ENCODE measurements around the gene ARMC9.

Gene ARMC9

DNA sequence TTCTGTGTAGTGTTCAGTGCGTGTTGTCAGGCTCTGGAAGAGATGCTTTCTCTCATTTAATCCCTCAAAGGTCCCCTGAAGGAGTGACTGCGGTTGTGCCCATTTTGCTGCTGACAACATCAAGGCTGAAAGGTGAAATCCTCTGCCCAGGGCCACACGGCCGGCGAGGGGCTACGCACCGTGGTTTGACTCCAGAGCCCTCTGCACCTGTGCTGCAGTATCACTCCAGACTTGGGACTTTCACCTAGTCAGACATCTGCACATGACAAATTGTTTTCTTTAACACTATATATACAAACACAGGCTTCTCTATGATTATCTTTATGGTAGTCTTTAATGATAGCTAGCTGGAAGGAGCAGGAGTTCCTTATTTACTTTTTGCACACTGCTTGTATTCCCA, 90.2 kb downstream of the ARMC9 start:
- TF ChIP-seq, protein P1, sequence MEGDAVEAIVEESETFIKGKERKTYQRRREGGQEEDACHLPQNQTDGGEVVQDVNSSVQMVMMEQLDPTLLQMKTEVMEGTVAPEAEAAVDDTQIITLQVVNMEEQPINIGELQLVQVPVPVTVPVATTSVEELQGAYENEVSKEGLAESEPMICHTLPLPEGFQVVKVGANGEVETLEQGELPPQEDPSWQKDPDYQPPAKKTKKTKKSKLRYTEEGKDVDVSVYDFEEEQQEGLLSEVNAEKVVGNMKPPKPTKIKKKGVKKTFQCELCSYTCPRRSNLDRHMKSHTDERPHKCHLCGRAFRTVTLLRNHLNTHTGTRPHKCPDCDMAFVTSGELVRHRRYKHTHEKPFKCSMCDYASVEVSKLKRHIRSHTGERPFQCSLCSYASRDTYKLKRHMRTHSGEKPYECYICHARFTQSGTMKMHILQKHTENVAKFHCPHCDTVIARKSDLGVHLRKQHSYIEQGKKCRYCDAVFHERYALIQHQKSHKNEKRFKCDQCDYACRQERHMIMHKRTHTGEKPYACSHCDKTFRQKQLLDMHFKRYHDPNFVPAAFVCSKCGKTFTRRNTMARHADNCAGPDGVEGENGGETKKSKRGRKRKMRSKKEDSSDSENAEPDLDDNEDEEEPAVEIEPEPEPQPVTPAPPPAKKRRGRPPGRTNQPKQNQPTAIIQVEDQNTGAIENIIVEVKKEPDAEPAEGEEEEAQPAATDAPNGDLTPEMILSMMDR (IDR thresholded peaks at IDR 0.05; ENCODE audit: insufficient read depth, low read length, poor library complexity, severe bottlenecking) = no peak
- no peak for DNase-seq (ENCODE audit: extremely low read depth, insufficient read length)
- Histone ChIP-seq H3K36me3 (ENCODE audit: control insufficient read depth, insufficient read depth, low read length) (peaks cover 3% of the 10 kb centered on the region), H3K27me3 (replicated peaks; ENCODE audit: control insufficient read depth, insufficient read depth, low read length) (no peaks in the 10 kb centered on the region), H3K4me3 (replicated peaks; ENCODE audit: low read depth, low read length) (no peak overlapping the region)

- H3K36me3 ChIP-seq (ENCODE audit: control insufficient read depth, insufficient read depth, low read length) = peaks cover 3% of the 10 kb centered on the region
- TF ChIP-seq, protein P1 (IDR thresholded peaks at IDR 0.05; ENCODE audit: insufficient read depth, low read length, poor library complexity, severe bottlenecking) = no peak
- no peak overlapping the region for H3K4me3 ChIP-seq (replicated peaks; ENCODE audit: low read depth, low read length)
- H3K27me3 ChIP-seq (replicated peaks; ENCODE audit: control insufficient read depth, insufficient read depth, low read length) = no peaks in the 10 kb centered on the region
- DNase-seq (ENCODE audit: extremely low read depth, insufficient read length) = no peak
Measured at GRCh38 chr2:231290321-231291015, 92.0 kb downstream of the ARMC9 start.

DNA sequence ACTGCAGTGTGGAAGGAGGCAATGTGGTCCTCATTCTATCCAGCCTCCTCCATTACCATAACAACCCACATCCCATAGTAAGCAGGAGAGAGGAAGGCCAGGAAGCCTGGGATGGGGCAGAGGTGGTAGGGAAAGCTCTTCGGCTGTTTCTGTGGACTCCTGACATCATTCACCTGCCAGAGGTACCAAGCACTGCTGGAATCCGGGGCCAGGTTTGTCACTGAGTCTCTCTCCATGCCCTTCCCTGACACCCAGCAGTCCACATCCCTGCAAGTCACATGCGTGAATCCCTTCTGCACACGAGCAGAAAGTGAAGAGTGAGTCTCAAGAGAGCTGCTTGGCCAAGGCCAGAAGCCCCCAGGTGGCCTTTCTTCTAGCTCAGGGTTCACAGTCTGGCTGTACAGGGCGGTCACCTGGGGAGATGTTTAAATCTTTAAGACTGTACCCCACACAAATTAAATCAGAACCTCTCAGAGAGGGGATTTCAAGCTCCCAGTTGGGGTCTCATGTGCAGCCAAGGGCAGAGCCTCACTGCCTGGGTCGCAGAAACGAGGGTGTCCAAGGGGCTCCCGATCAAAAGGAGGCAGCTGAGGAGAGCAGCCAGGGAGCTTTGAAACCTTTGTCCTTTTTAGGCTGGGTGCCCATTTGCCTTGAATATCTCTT, 94.2 kb downstream of the ARMC9 start:
- DNase-seq (ENCODE audit: extremely low read depth, insufficient read length) = no peak
- TF ChIP-seq, protein P1 (IDR thresholded peaks at IDR 0.05; ENCODE audit: insufficient read depth, low read length, poor library complexity, severe bottlenecking) = no peak
- Histone ChIP-seq H3K36me3 (ENCODE audit: control insufficient read depth, insufficient read depth, low read length) (peaks cover 3% of the 10 kb centered on the region), H3K4me3 (replicated peaks; ENCODE audit: low read depth, low read length) (no peak overlapping the region), H3K27me3 (replicated peaks; ENCODE audit: control insufficient read depth, insufficient read depth, low read length) (no peaks in the 10 kb centered on the region)

DNA sequence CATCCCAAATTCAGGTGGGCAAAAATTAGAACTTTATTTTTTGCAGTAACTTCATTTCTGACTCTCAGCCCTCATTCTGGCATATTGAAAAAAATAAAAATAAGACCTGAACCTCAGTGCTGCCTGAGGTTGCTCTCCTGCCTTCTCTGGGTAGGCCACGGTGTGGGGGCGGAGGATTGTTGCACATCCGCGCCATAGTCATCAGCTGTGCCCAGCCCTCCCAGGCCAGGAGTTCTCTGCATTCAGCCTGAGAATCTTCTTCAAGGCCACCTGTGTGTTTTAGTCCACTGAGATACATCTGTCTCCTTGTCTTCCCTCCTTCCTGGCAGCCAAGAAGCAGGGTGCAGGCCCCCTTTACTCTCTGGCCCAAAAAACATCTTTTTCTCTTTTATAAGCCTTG, 94.7 kb downstream of the ARMC9 start:
- DNase-seq (ENCODE audit: extremely low read depth, insufficient read length) = no peak
- no peaks in the 10 kb centered on the region for H3K27me3 ChIP-seq (replicated peaks; ENCODE audit: control insufficient read depth, insufficient read depth, low read length)
- H3K36me3 ChIP-seq (ENCODE audit: control insufficient read depth, insufficient read depth, low read length) = peaks cover 3% of the 10 kb centered on the region
- TF ChIP-seq, protein P1 (IDR thresholded peaks at IDR 0.05; ENCODE audit: insufficient read depth, low read length, poor library complexity, severe bottlenecking) = no peak
- no peak overlapping the region for H3K4me3 ChIP-seq (replicated peaks; ENCODE audit: low read depth, low read length)

DNA sequence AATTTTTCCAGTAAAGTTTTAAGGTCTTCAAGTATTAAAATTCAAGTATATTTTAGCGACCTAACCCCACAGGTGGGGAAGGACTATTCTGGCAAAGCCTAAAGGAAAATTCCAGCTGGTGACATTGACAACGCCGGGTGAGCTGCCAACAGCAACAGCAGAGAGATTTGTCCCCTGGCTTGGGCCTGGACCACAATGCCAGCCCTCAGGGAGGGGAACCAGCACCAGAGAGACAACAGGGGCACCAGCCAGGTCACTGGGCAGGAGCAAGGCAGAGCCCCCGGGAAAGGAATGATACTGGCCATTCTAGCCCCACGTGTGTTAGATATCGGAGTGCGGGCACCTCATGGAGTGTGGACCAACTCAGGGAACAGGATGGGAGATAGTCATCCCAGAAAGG, 95.7 kb downstream of the ARMC9 start:
- TF ChIP-seq, protein P1 (IDR thresholded peaks at IDR 0.05; ENCODE audit: insufficient read depth, low read length, poor library complexity, severe bottlenecking) = no peak
- H3K27me3 ChIP-seq (replicated peaks; ENCODE audit: control insufficient read depth, insufficient read depth, low read length) = no peaks in the 10 kb centered on the region

More for the DNA sequence above, 95.7 kb downstream of the ARMC9 start:
- no peak for DNase-seq (ENCODE audit: extremely low read depth, insufficient read length)
- H3K36me3 ChIP-seq (ENCODE audit: control insufficient read depth, insufficient read depth, low read length) = peaks cover 3% of the 10 kb centered on the region
- no peak overlapping the region for H3K4me3 ChIP-seq (replicated peaks; ENCODE audit: low read depth, low read length)

Data from GM06990 (cell line).